SK-N-SH treated with all-trans-retinoic acid at 6 μM for 48 hours (cell line): Measurements from ENCODE around the gene CD79A.

Experiments used
- ATAC-seq: fragments of 200-7000 bp; cut with Tn5 transposase; 3 replicates; pipeline ENCODE4 v1.9.1; 2020; ENCODE audit warnings: mild to moderate bottlenecking, moderate library complexity
- ARNTL ChIP-seq: fragments of 450-650 bp; formaldehyde crosslinking; IDR thresholded peaks from 2 replicates; pipeline ENCODE4 v1.5.0; 2020; ENCODE audit warnings: low read depth, mild to moderate bottlenecking, moderate library complexity, borderline replicate concordance
- BACH2 ChIP-seq: fragments of 250-450 bp; sonication (Bioruptor Pico); IDR thresholded peaks from 2 replicates; pipeline ENCODE4 v1.9.0; 2021; ENCODE audit warnings: mild to moderate bottlenecking, borderline replicate concordance
- CREB5 ChIP-seq: fragments of 250-450 bp; sonication (Bioruptor Pico); IDR thresholded peaks from 2 replicates; pipeline ENCODE4 v1.5.1; 2020; ENCODE audit warnings: low read depth, mild to moderate bottlenecking, moderate library complexity
- CSDC2 ChIP-seq: fragments of 250-450 bp; sonication (Bioruptor Pico); IDR thresholded peaks from 2 replicates; pipeline ENCODE4 v1.5.0; 2020; ENCODE audit warnings: mild to moderate bottlenecking, moderate library complexity
- ESRRG ChIP-seq: fragments of 250-450 bp; sonication (Bioruptor Pico); IDR thresholded peaks from 2 replicates; pipeline ENCODE4 v1.6.1; 2021; ENCODE audit warnings: mild to moderate bottlenecking
- GLIS3 ChIP-seq: fragments of 250-450 bp; sonication (Bioruptor Pico); IDR thresholded peaks from 2 replicates; pipeline ENCODE4 v1.5.0; 2020; ENCODE audit warnings: mild to moderate bottlenecking, moderate library complexity
- ISL1 ChIP-seq: fragments of 250-450 bp; sonication (Bioruptor Pico); IDR thresholded peaks from 2 replicates; pipeline ENCODE4 v2.1.2; 2022; ENCODE audit warnings: mild to moderate bottlenecking, moderate library complexity
- OSR1 ChIP-seq: fragments of 250-450 bp; sonication (Bioruptor Pico); IDR thresholded peaks from 2 replicates; pipeline ENCODE4 v1.8.0; 2022; ENCODE audit warnings: moderate library complexity, mild to moderate bottlenecking, inconsistent platforms
- PPARA ChIP-seq: fragments of 250-450 bp; sonication (Bioruptor Pico); IDR thresholded peaks from 2 replicates; pipeline ENCODE4 v1.5.0; 2020; ENCODE audit warnings: mild to moderate bottlenecking, borderline replicate concordance
- RARB ChIP-seq: fragments of 250-450 bp; sonication (Bioruptor Pico); IDR thresholded peaks from 2 replicates; pipeline ENCODE4 v1.8.0; 2021; ENCODE audit warnings: mild to moderate bottlenecking, moderate library complexity
- SNAI2 ChIP-seq: fragments of 250-450 bp; sonication (Bioruptor Pico); IDR thresholded peaks from 2 replicates; pipeline ENCODE4 v1.5.0; 2020; ENCODE audit warnings: mild to moderate bottlenecking, moderate library complexity
- TCF4 ChIP-seq: fragments of 250-450 bp; sonication (Bioruptor Pico); IDR thresholded peaks from 2 replicates; pipeline ENCODE4 v1.8.0; 2021; ENCODE audit warnings: mild to moderate bottlenecking, moderate library complexity, borderline replicate concordance
- TOX ChIP-seq: fragments of 250-450 bp; sonication (Bioruptor Pico); IDR thresholded peaks from 2 replicates; pipeline ENCODE4 v1.8.0; 2021; ENCODE audit warnings: mild to moderate bottlenecking, moderate library complexity, borderline replicate concordance
- TSHZ2 ChIP-seq: fragments of 250-450 bp; sonication (Bioruptor Pico); IDR thresholded peaks from 2 replicates; pipeline ENCODE4 v1.5.0; 2020; ENCODE audit warnings: mild to moderate bottlenecking, moderate library complexity
- ZFP3 ChIP-seq: fragments of 250-450 bp; sonication (Bioruptor Pico); IDR thresholded peaks from 2 replicates; pipeline ENCODE4 v1.5.0; 2020; ENCODE audit warnings: mild to moderate bottlenecking, moderate library complexity
- ZNF565 ChIP-seq: fragments of 450-650 bp; formaldehyde crosslinking; conservative IDR thresholded peaks from 2 replicates; pipeline ENCODE4 v1.5.0; 2020; ENCODE audit warnings: low read depth, mild to moderate bottlenecking, moderate library complexity
- ZNF70 ChIP-seq: fragments of 450-650 bp; formaldehyde crosslinking; IDR thresholded peaks from 2 replicates; pipeline ENCODE4 v1.5.0; 2020; ENCODE audit warnings: mild to moderate bottlenecking, moderate library complexity
- ZNF8 ChIP-seq: fragments of 450-650 bp; formaldehyde crosslinking; IDR thresholded peaks from 2 replicates; pipeline ENCODE4 v1.5.0; 2020; ENCODE audit warnings: mild to moderate bottlenecking, moderate library complexity
- TF ChIP-seq, protein P1 (sequence below): fragments of 250-450 bp; sonication (Bioruptor Pico); IDR thresholded peaks from 2 replicates; pipeline ENCODE4 v1.8.0; 2021; ENCODE audit warnings: low read depth, mild to moderate bottlenecking, moderate library complexity, borderline replicate concordance
- TF ChIP-seq, protein P2 (sequence below): fragments of 250-450 bp; sonication (Bioruptor Pico); IDR thresholded peaks from 2 replicates; pipeline ENCODE4 v1.5.1; 2021; ENCODE audit warnings: mild to moderate bottlenecking, moderate library complexity
- TF ChIP-seq, protein P3 (sequence below): fragments of 250-450 bp; sonication (Bioruptor Pico); IDR thresholded peaks from 2 replicates; pipeline ENCODE4 v1.8.0; 2020; ENCODE audit warnings: mild to moderate bottlenecking, moderate library complexity, borderline replicate concordance

Gene CD79A

GRCh38 chr19:41880329-41880708 lies 3.2 kb downstream of the CD79A start:
- ATAC-seq: no peak
- TF ChIP-seq ESRRG (CRISPR knock-in tag): no peak
- TF ChIP-seq PPARA: no peak
- TF ChIP-seq CSDC2 (CRISPR knock-in tag): no peak
- no peak for TF ChIP-seq ZNF70 (CRISPR knock-in tag)
- TF ChIP-seq, protein P1, sequence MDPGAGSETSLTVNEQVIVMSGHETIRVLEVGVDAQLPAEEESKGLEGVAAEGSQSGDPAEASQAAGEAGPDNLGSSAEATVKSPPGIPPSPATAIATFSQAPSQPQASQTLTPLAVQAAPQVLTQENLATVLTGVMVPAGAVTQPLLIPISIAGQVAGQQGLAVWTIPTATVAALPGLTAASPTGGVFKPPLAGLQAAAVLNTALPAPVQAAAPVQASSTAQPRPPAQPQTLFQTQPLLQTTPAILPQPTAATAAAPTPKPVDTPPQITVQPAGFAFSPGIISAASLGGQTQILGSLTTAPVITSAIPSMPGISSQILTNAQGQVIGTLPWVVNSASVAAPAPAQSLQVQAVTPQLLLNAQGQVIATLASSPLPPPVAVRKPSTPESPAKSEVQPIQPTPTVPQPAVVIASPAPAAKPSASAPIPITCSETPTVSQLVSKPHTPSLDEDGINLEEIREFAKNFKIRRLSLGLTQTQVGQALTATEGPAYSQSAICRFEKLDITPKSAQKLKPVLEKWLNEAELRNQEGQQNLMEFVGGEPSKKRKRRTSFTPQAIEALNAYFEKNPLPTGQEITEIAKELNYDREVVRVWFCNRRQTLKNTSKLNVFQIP (CRISPR knock-in tag): no peak
- TF ChIP-seq ARNTL (CRISPR knock-in tag): no peak
- no peak for TF ChIP-seq TCF4 (CRISPR knock-in tag)
- TF ChIP-seq ZFP3 (CRISPR knock-in tag): no peak
- TF ChIP-seq, protein P2, sequence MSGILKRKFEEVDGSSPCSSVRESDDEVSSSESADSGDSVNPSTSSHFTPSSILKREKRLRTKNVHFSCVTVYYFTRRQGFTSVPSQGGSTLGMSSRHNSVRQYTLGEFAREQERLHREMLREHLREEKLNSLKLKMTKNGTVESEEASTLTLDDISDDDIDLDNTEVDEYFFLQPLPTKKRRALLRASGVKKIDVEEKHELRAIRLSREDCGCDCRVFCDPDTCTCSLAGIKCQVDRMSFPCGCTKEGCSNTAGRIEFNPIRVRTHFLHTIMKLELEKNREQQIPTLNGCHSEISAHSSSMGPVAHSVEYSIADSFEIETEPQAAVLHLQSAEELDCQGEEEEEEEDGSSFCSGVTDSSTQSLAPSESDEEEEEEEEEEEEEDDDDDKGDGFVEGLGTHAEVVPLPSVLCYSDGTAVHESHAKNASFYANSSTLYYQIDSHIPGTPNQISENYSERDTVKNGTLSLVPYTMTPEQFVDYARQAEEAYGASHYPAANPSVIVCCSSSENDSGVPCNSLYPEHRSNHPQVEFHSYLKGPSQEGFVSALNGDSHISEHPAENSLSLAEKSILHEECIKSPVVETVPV (CRISPR knock-in tag): no peak
- TF ChIP-seq TOX (CRISPR knock-in tag): no peak
- no peak for TF ChIP-seq SNAI2 (CRISPR knock-in tag)
- no peak for TF ChIP-seq GLIS3 (CRISPR knock-in tag)
- TF ChIP-seq, protein P3, sequence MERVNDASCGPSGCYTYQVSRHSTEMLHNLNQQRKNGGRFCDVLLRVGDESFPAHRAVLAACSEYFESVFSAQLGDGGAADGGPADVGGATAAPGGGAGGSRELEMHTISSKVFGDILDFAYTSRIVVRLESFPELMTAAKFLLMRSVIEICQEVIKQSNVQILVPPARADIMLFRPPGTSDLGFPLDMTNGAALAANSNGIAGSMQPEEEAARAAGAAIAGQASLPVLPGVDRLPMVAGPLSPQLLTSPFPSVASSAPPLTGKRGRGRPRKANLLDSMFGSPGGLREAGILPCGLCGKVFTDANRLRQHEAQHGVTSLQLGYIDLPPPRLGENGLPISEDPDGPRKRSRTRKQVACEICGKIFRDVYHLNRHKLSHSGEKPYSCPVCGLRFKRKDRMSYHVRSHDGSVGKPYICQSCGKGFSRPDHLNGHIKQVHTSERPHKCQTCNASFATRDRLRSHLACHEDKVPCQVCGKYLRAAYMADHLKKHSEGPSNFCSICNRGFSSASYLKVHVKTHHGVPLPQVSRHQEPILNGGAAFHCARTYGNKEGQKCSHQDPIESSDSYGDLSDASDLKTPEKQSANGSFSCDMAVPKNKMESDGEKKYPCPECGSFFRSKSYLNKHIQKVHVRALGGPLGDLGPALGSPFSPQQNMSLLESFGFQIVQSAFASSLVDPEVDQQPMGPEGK: no peak
- no peak for TF ChIP-seq ISL1
- no peak for TF ChIP-seq BACH2 (CRISPR knock-in tag)
- no peak for TF ChIP-seq CREB5
- no peak for TF ChIP-seq ZNF565
- TF ChIP-seq OSR1 (CRISPR knock-in tag): no peak
- no peak for TF ChIP-seq RARB (CRISPR knock-in tag)
- TF ChIP-seq ZNF8 (CRISPR knock-in tag): no peak

- peak; percentile 9 for ATAC-seq
- TF ChIP-seq TSHZ2 (CRISPR knock-in tag) (no peak), OSR1 (CRISPR knock-in tag) (no peak), GLIS3 (CRISPR knock-in tag) (no peak), ARNTL (CRISPR knock-in tag) (no peak), ZNF8 (CRISPR knock-in tag) (no peak), SNAI2 (CRISPR knock-in tag) (no peak)
These were observed 5.7 kb downstream of the CD79A start, which contains the start of gene ARHGEF1 for GRCh38 chr19:41882568-41883462. ARHGEF1 (plus strand) TSS chr19:41883184; CDS start chr19:41888083, 4,899 bp downstream.

GRCh38 chr19:41883463-41883820 lies 6.4 kb downstream of the CD79A start:
- TF ChIP-seq CREB5 (0 out of 2 replicates have a peak, but pooled peaks have one; percentile 20), ISL1 (no peak)
- no peak for ATAC-seq
